Uterus (tissue), 2 donors: ENCODE measurements around the gene SPPL2C.

Experiments
- POLR2A ChIP-seq, 2 donors: fragments of 450-650 bp; IDR thresholded peaks; one replicate each; pipeline ENCODE4 v1.6.1; 2016; ENCODE audit warnings: antibody characterized with exemption in 2 of 2, mild to moderate bottlenecking in 1 of 2, moderate library complexity in 1 of 2
- TF ChIP-seq, protein P1 (sequence below), 4 experiments: fragments of 200-600 bp in 2 of 4; fragments of 450-650 bp in 2 of 4; sonication (generic) in 2 of 4; IDR thresholded peaks; one replicate each; pipeline ENCODE4 v1.5.1; 2016 to 2019; ENCODE audit warnings: antibody characterized with exemption in 4 of 4, mild to moderate bottlenecking in 2 of 4, moderate library complexity in 1 of 4

GRCh38 chr17:45846223-45846622, 1.5 kb downstream of the SPPL2C start:
- TF ChIP-seq, protein P1, sequence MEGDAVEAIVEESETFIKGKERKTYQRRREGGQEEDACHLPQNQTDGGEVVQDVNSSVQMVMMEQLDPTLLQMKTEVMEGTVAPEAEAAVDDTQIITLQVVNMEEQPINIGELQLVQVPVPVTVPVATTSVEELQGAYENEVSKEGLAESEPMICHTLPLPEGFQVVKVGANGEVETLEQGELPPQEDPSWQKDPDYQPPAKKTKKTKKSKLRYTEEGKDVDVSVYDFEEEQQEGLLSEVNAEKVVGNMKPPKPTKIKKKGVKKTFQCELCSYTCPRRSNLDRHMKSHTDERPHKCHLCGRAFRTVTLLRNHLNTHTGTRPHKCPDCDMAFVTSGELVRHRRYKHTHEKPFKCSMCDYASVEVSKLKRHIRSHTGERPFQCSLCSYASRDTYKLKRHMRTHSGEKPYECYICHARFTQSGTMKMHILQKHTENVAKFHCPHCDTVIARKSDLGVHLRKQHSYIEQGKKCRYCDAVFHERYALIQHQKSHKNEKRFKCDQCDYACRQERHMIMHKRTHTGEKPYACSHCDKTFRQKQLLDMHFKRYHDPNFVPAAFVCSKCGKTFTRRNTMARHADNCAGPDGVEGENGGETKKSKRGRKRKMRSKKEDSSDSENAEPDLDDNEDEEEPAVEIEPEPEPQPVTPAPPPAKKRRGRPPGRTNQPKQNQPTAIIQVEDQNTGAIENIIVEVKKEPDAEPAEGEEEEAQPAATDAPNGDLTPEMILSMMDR (IDR thresholded peaks at IDR 0.05) = no peak
- no peak for TF ChIP-seq POLR2A (IDR thresholded peaks at IDR 0.05)
